Ishikawa (cell line): ENCODE measurements around the gene GRAMD1B.

ENCODE experiments used
- CEBPB ChIP-seq: IDR thresholded peaks from 2 replicates; pipeline ENCODE4 v1.6.1; 2012
- EGR1 ChIP-seq: IDR thresholded peaks from 2 replicates; pipeline ENCODE4 v1.6.1; 2012
- EP300 ChIP-seq: IDR thresholded peaks from 2 replicates; pipeline ENCODE4 v1.6.1; 2012; ENCODE audit warnings: borderline replicate concordance
- FOXM1 ChIP-seq: IDR thresholded peaks from 2 replicates; pipeline ENCODE4 v1.6.1; 2012; ENCODE audit warnings: low read depth, borderline replicate concordance
- MAX ChIP-seq: IDR thresholded peaks from 2 replicates; pipeline ENCODE4 v1.6.1; 2012
- NFIC ChIP-seq: IDR thresholded peaks from 2 replicates; pipeline ENCODE4 v1.6.1; 2012
- RAD21 ChIP-seq: IDR thresholded peaks from 2 replicates; pipeline ENCODE4 v1.6.1; 2012; ENCODE audit warnings: low read depth
- REST ChIP-seq: IDR thresholded peaks from 2 replicates; pipeline ENCODE4 v1.6.1; 2012; ENCODE audit warnings: low read depth, mild to moderate bottlenecking
- TAF1 ChIP-seq: IDR thresholded peaks from 2 replicates; pipeline ENCODE4 v1.6.1; 2012; ENCODE audit warnings: low read depth, mild to moderate bottlenecking
- TCF12 ChIP-seq: IDR thresholded peaks from 2 replicates; pipeline ENCODE4 v1.6.1; 2012; ENCODE audit warnings: low read depth
- TEAD4 ChIP-seq: IDR thresholded peaks from 2 replicates; pipeline ENCODE4 v1.6.1; 2012
- USF1 ChIP-seq: IDR thresholded peaks from 2 replicates; pipeline ENCODE4 v1.6.1; 2012
- YY1 ChIP-seq: IDR thresholded peaks from 2 replicates; pipeline ENCODE4 v1.6.1; 2012; ENCODE audit warnings: low read depth

GRCh38 chr11:123559523-123559955 lies 129.5 kb downstream of the GRAMD1B start:
- TF ChIP-seq TAF1 (no peak), MAX (no peak), TEAD4 (no peak), REST (no peak), EP300 (no peak), EGR1 (no peak), CEBPB (no peak), FOXM1 (no peak), TCF12 (no peak), USF1 (no peak), RAD21 (no peak), YY1 (no peak), NFIC (no peak)
